Cardiac fibroblast (primary cell): Measurements from ENCODE around the gene ARMC10.
"Not testable (repeated sequence)": the region's sequence is repeated elsewhere in the genome, so short reads cannot be mapped to it uniquely, and the experiment has no call there.

ENCODE experiments used
- DNase-seq, 2 donors: peaks; one replicate each; pipeline versions ENCODE4 v3.0.0 to v3.0.0-alpha.2; 2010; ENCODE audit warnings: low read depth in 2 of 2
- H3K4me3 ChIP-seq, 2 donors: replicated peaks in 1 of 2; 1 replicate in 1 of 2; 2 replicates in 1 of 2; pipeline ENCODE4 v1.5.1; 2011; ENCODE audit warnings: low read depth in 2 of 2, low read length in 2 of 2, mild to moderate bottlenecking in 2 of 2, moderate library complexity in 1 of 2
- TF ChIP-seq, protein P1 (sequence below): IDR thresholded peaks from one replicate; pipeline ENCODE4 v1.5.1; 2011; ENCODE audit warnings: low read depth, mild to moderate bottlenecking, low read length, inconsistent platforms

ARMC10 gene

DNA sequence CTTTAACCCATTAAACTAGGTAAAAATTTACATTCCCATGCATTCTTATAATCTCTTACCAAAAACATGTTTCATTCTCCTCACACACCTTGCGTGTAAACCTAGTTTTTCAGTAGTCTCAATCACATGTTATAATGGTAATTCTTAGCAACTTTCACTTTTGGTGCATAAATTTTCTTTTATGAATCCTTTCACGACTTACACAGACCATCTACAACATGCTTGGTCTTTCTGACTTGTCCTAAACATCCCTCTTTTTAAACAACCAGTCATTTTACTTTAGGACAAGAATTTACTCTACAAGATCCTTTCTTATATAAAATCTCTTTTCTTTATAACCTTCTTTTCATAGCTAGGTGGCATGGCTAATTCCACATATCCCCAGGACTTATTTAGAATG, 26.1 kb upstream of the ARMC10 start:
- peak in 1 of 2 donors; percentile 40 for DNase-seq
- TF ChIP-seq, protein P1, sequence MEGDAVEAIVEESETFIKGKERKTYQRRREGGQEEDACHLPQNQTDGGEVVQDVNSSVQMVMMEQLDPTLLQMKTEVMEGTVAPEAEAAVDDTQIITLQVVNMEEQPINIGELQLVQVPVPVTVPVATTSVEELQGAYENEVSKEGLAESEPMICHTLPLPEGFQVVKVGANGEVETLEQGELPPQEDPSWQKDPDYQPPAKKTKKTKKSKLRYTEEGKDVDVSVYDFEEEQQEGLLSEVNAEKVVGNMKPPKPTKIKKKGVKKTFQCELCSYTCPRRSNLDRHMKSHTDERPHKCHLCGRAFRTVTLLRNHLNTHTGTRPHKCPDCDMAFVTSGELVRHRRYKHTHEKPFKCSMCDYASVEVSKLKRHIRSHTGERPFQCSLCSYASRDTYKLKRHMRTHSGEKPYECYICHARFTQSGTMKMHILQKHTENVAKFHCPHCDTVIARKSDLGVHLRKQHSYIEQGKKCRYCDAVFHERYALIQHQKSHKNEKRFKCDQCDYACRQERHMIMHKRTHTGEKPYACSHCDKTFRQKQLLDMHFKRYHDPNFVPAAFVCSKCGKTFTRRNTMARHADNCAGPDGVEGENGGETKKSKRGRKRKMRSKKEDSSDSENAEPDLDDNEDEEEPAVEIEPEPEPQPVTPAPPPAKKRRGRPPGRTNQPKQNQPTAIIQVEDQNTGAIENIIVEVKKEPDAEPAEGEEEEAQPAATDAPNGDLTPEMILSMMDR, result no peak
- no peak overlapping the region for H3K4me3 ChIP-seq

DNA sequence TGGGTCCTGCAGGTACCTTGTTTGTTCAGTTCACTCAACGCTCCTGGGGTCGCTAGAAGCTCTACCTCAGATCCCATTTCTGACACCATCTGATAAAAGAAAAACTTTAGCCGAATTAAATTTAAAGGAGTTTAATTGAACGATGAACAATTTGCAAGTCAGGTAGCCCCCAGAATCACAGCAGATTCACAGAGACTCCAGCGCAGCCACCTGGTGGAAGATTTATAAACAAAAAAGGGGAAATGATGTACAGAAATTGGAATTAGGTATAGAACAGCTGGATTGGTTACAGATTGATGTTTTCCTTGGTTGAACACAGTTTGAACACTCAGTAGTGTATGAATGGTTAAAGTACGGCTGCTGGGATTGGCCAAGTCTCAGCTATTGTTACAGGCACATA, 23.4 kb upstream of the ARMC10 start:
- DNase-seq, result no peak
- no peak overlapping the region for H3K4me3 ChIP-seq
- TF ChIP-seq, protein P1, result no peak

DNA sequence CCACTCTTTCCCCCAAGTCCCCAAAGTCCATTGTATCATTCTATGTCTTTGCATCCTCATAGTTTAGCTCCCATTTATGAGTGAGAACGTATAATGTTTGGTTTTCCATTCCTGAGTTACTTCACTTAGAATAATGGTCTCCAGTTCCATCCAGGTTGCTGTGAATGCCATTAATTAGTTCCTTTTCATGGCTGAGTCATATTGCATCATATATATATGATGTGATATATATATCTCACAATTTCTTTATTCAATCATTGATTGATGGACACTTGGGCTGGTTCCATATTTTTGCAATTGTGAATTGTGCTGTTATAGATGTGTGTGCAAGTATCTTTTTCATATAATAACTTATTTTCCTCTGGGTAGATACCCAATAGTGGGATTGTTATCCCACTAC, 18.9 kb upstream of the ARMC10 start:
- not testable (repeated sequence) for DNase-seq, H3K4me3 ChIP-seq

DNA sequence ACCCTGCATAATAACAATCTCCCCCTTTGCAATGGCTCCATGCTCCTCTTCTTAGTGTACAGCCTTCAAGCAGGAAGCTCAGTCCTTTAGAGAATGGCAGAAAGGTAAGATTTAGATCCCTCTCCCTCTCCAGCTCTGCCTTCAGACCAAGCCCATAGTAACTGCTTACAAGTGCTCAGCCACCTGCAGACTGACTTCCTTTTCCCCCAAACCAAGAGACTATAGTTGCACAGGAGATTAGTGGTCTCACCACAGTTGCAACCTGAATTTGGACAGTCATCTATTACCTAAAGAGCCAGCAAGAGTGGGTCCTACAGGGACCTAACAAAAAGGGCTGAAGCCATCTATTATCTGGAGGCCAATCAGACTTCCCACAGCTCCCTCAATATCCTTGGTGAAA, 16.8 kb upstream of the ARMC10 start:
- TF ChIP-seq, protein P1, result no peak
- H3K4me3 ChIP-seq, result no peak overlapping the region
- DNase-seq, result no peak

DNA sequence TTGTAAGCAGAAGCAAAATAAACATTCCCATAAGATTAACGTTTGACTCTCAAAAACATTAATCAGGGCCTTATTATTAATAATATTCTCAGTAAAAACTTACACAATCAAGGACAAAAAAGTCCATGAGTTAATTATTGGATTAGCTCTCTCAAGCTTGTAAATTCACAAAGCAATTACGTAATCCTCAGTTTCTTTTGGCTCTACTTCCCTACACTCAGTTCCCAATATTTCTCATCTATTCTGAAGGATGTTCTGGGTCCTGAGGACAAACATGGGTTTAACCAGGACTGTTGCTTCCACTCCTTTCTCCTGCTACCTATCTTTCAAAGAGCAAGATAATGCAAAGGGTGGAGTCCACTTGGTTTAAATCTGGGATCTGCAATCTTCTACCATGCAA, 15.5 kb upstream of the ARMC10 start:
- no peak overlapping the region for H3K4me3 ChIP-seq
- DNase-seq, result peak; percentile 15 to 27
- TF ChIP-seq, protein P1, result no peak

DNA sequence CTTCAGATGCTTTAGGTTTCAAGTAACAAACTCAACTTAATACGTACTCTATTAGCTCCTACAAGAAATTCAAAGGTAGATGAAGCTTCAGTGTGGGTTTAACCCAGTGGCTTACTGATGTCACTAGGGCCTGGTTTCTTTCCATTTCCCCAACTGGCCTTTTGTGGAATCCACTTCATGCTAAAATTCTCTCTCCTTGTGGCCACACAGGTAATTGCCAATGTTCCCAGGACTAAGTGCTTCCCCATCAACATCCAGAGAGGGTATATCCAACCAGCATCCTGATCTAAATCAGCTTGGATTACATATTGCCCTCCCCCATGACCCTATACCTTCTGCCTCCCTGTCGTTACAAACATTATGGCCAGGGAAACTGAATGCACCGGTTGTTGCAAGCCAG, 11.0 kb upstream of the ARMC10 start:
- no peak for DNase-seq
- TF ChIP-seq, protein P1, result no peak
- H3K4me3 ChIP-seq, result no peak overlapping the region

DNA sequence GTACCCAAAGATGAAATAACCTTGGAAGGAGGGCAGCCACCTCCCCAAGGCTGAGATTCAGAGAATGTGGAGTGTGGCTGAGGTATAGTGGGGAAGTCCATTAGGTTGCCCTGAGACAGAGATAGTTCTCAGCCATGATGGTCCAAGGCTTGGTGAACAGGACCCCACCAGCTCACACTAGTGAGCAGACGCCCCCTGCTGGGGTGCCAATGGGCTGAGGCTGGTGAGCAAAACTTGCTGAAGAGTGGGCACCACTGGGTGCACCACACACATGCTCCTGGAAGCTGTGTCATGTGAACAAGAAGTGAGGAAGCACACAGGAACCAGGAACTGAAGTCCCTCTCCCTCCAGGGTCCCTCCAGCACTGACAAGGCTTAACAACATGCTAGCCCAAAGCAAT, 9.3 kb upstream of the ARMC10 start:
- no peak overlapping the region for H3K4me3 ChIP-seq
- peak; percentile 40 to 46 for DNase-seq
- TF ChIP-seq, protein P1, result peak; percentile 69
